ENCODE results near the gene REG3A. TPM values are rescaled to one million over a fixed set of nuclear protein-coding genes. Genes with fewer than 3 reads are reported as not detected.

The REG3A gene
- 0.30 and 2.6 TPM in 2 replicates for total RNA-seq
- polyA plus RNA-seq, result 0.70 and 6.1 TPM in 2 replicates

GRCh38 chr2:79159653-79160052 lies at the start of gene REG3A:
Gene REG3A (minus strand): TSS chr2:79159753. CDS start chr2:79159405, 348 bp downstream.
- Histone ChIP-seq H3K4me3 (no peak within 1 kb of the TSS), H3K9me3 (ENCODE audit: low read depth) (no peaks in the 10 kb centered on the region), H3K27ac (no peak within 1 kb of the TSS), H3K27me3 (no peaks in the 10 kb centered on the region), H3K36me3 (no peaks in the 10 kb centered on the region), H3K4me1 (ENCODE audit: low read depth) (peaks cover 15% of the 10 kb centered on the region)
- DNase-seq (ENCODE audit: low read depth in 1 of 2, low spot score in 1 of 2), result no peak
- TF ChIP-seq CTCF (IDR thresholded peaks at IDR 0.05; ENCODE audit: low read depth, low read length), result no peak

GRCh38 chr2:79200762-79201161 lies 41.2 kb upstream of the REG3A start:
- no peak overlapping the region for H3K27ac ChIP-seq
- TF ChIP-seq CTCF (IDR thresholded peaks at IDR 0.05; ENCODE audit: low read depth, low read length), result no peak

GRCh38 chr2:79191816-79192215 lies 32.3 kb upstream of the REG3A start:
- TF ChIP-seq CTCF (IDR thresholded peaks at IDR 0.05; ENCODE audit: low read depth, low read length), result no peak

More at GRCh38 chr2:79200762-79201161, 41.2 kb upstream of the REG3A start:
- H3K4me1 ChIP-seq (ENCODE audit: low read depth), result peaks cover 7% of the 10 kb centered on the region
- no peak overlapping the region for H3K4me3 ChIP-seq
- H3K36me3 ChIP-seq, result no peaks in the 10 kb centered on the region
- no peaks in the 10 kb centered on the region for H3K9me3 ChIP-seq (ENCODE audit: low read depth)
- no peaks in the 10 kb centered on the region for H3K27me3 ChIP-seq
- no peak for DNase-seq (ENCODE audit: low read depth in 1 of 2, low spot score in 1 of 2)

GRCh38 chr2:79191081-79191480 lies 31.5 kb upstream of the REG3A start:
- H3K9me3 ChIP-seq (ENCODE audit: low read depth), result no peaks in the 10 kb centered on the region
- TF ChIP-seq CTCF (IDR thresholded peaks at IDR 0.05; ENCODE audit: low read depth, low read length), result no peak
- no peaks in the 10 kb centered on the region for H3K4me1 ChIP-seq (ENCODE audit: low read depth)

More at GRCh38 chr2:79191816-79192215, 32.3 kb upstream of the REG3A start:
- Histone ChIP-seq H3K36me3 (no peaks in the 10 kb centered on the region), H3K4me1 (ENCODE audit: low read depth) (no peaks in the 10 kb centered on the region), H3K27ac (no peak overlapping the region), H3K4me3 (no peak overlapping the region), H3K9me3 (ENCODE audit: low read depth) (no peaks in the 10 kb centered on the region), H3K27me3 (no peaks in the 10 kb centered on the region)
- DNase-seq (ENCODE audit: low read depth in 1 of 2, low spot score in 1 of 2), result no peak

GRCh38 chr2:79189465-79189864 lies 29.9 kb upstream of the REG3A start:
- H3K4me3 ChIP-seq, result no peak overlapping the region
- no peak overlapping the region for H3K27ac ChIP-seq
- H3K36me3 ChIP-seq, result no peaks in the 10 kb centered on the region
- no peak for TF ChIP-seq CTCF (IDR thresholded peaks at IDR 0.05; ENCODE audit: low read depth, low read length)
- H3K27me3 ChIP-seq, result no peaks in the 10 kb centered on the region
- H3K4me1 ChIP-seq (ENCODE audit: low read depth), result no peaks in the 10 kb centered on the region
- H3K9me3 ChIP-seq (ENCODE audit: low read depth), result no peaks in the 10 kb centered on the region
- DNase-seq (ENCODE audit: low read depth in 1 of 2, low spot score in 1 of 2), result no peak

More at GRCh38 chr2:79191081-79191480, 31.5 kb upstream of the REG3A start:
- DNase-seq (ENCODE audit: low read depth in 1 of 2, low spot score in 1 of 2), result no peak
- H3K27ac ChIP-seq, result no peak overlapping the region
- no peaks in the 10 kb centered on the region for H3K27me3 ChIP-seq
- no peak overlapping the region for H3K4me3 ChIP-seq
- H3K36me3 ChIP-seq, result no peaks in the 10 kb centered on the region

GRCh38 chr2:79181617-79182016 lies 22.1 kb upstream of the REG3A start:
- H3K4me1 ChIP-seq (ENCODE audit: low read depth), result no peaks in the 10 kb centered on the region
- no peak overlapping the region for H3K27ac ChIP-seq
- H3K36me3 ChIP-seq, result no peaks in the 10 kb centered on the region
- H3K4me3 ChIP-seq, result no peak overlapping the region
- H3K9me3 ChIP-seq (ENCODE audit: low read depth), result no peaks in the 10 kb centered on the region
- no peak for TF ChIP-seq CTCF (IDR thresholded peaks at IDR 0.05; ENCODE audit: low read depth, low read length)
- no peak for DNase-seq (ENCODE audit: low read depth in 1 of 2, low spot score in 1 of 2)
- H3K27me3 ChIP-seq, result no peaks in the 10 kb centered on the region

Data from cardiac muscle cell (in vitro differentiated cells and primary cell).